Activated CD4-positive, alpha-beta T cell treated with anti-CD3 and anti-CD28 coated beads, Interleukin-2, amount 10 ng/mL, durations not matched to agents 24 days and 14 days (primary cell): ENCODE measurements around the gene PXN. TPM values are rescaled to one million over a fixed set of nuclear protein-coding genes. Genes with fewer than 3 reads are reported as not detected.

Experiments
- DNase-seq: peaks from one replicate; pipeline ENCODE4 v3.0.0; 2022
- H3K27ac Mint-ChIP-seq: one replicate; pipeline ENCODE4 v1.8.0; 2022; ENCODE audit warnings: mild to moderate bottlenecking, mixed read lengths
- H3K27me3 Mint-ChIP-seq: one replicate; pipeline ENCODE4 v1.8.0; 2022; ENCODE audit warnings: mixed read lengths
- H3K36me3 Mint-ChIP-seq: one replicate; pipeline ENCODE4 v1.8.0; 2022; ENCODE audit warnings: low read depth, mild to moderate bottlenecking, mixed read lengths
- H3K4me1 Mint-ChIP-seq: one replicate; pipeline ENCODE4 v1.8.0; 2021; ENCODE audit warnings: mixed read lengths
- H3K4me3 Mint-ChIP-seq: one replicate; pipeline ENCODE4 v1.8.0; 2022; ENCODE audit warnings: mild to moderate bottlenecking, moderate library complexity, mixed read lengths
- H3K9me3 Mint-ChIP-seq: one replicate; pipeline ENCODE4 v1.8.0; 2021; ENCODE audit warnings: mixed read lengths
- intact Hi-C: fragments of 100-400 bp; cut with micrococcal nuclease; formaldehyde crosslinking; loops from one replicate; pipeline ENCODE4 v1.15.1; 2023
- total RNA-seq: library from RNA; stranded (reverse); gene quantifications from 2 replicates; pipeline ENCODE4 v1.2.3, GENCODE V29; 2022

The PXN gene
- total RNA-seq, 1 donor from 2014 or later = 48.4 TPM

DNA sequence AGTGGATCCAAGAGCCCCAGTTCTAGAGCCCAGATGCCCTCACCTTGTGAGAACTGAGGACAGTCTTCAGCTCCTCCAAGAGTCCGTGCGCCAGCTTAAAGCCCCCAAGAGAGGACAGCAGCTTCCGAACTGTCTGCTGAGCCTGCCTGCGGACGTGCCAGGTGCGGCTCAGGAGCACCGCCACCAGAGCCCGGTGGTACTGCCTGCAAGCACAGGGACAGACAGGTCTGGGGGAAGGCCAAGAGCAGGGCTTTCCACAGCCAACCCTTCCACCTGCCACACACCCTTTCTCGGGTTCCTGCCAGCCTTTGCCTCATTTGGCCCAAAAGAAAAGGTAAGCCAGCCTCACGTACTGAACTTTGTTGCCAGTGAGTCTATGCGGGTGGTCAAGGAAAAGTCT lies 101.2 kb downstream of the PXN start:
- Mint-ChIP-seq H3K36me3 (peaks cover 52% of the 10 kb centered on the region), H3K27ac (no peak overlapping the region), H3K9me3 (no peaks in the 10 kb centered on the region), H3K4me1 (no peaks in the 10 kb centered on the region), H3K4me3 (no peak overlapping the region), H3K27me3 (no peaks in the 10 kb centered on the region)
- no peak for DNase-seq
- intact Hi-C loops = no loop called here

DNA sequence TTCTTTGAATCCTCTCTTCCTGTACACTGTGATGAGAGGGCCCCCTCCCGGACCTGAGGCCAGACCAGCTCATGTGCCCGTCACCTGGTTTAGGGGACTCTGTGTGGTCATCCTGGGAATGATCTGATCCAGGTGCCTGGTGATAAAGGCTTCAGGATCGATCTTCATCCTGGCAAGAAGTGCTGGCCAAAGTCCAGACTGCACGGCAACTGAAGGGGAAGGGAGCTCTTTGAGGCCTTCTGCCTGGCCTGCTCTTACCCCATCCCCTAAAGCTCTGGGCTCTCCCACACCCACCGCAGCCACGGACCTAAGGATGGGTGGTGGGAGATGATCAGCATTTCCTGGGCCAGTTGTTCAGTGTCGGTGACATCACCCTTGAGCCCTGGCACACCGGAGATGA lies 102.8 kb downstream of the PXN start:
- Mint-ChIP-seq H3K4me3 (no peak overlapping the region), H3K4me1 (no peaks in the 10 kb centered on the region), H3K9me3 (no peaks in the 10 kb centered on the region), H3K36me3 (peaks cover 51% of the 10 kb centered on the region), H3K27me3 (no peaks in the 10 kb centered on the region), H3K27ac (no peak overlapping the region)
- no peak for DNase-seq
- intact Hi-C loops = no loop called here

DNA sequence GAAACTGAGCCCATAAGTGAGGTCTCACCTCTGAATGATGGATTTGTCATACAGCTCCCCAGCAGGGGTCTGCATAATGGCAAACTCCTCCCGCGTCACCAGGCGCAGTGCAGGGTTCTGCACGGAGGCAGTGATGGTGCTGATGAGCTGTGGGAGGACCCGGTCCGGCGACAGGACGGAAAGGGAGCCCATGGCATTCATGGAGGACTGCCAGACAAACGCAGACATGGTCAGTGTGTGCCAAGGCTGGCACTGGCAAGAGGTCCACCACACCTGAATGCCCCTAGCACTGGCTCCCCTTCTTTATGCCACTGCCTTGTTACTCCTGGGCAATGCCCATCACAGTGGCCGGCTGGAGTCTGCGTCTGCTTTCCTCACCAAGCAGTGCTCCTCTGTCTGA lies 103.7 kb downstream of the PXN start:
- no peaks in the 10 kb centered on the region for H3K4me1 Mint-ChIP-seq
- H3K27me3 Mint-ChIP-seq = no peaks in the 10 kb centered on the region
- intact Hi-C loops = no loop called here
- H3K36me3 Mint-ChIP-seq = peaks cover 58% of the 10 kb centered on the region
- H3K4me3 Mint-ChIP-seq = no peak overlapping the region
- no peak overlapping the region for H3K27ac Mint-ChIP-seq
- no peaks in the 10 kb centered on the region for H3K9me3 Mint-ChIP-seq
- DNase-seq = no peak

Other genes with a start within 250 kb of the PXN start
- gene RAB35, start 149.0 kb downstream of the PXN start, total RNA-seq = 82.0 and 83.3 TPM in 2 replicates
- 169 and 176 TPM in 2 replicates for gene GCN1, start 71.0 kb downstream of the PXN start, total RNA-seq
- 2,659 and 2,699 TPM in 2 replicates for gene RPLP0, start 64.6 kb downstream of the PXN start, total RNA-seq
- gene RNU4-2, start 26.2 kb upstream of the PXN start, total RNA-seq = 5,486 and 6,492 TPM in 2 replicates
- gene RNU4-1, start 27.5 kb upstream of the PXN start, total RNA-seq = 2,196 and 2,563 TPM in 2 replicates
- 1.1 and 2.5 TPM in 2 replicates for gene SIRT4, start 36.6 kb upstream of the PXN start, total RNA-seq
- gene PLA2G1B, start 62.0 kb upstream of the PXN start, total RNA-seq = not detected in 2 replicates
- 0.33 and 0.79 TPM in 2 replicates for gene MSI1, start 103.4 kb upstream of the PXN start, total RNA-seq
- 362 and 363 TPM in 2 replicates for gene COX6A1, start 172.4 kb upstream of the PXN start, total RNA-seq
- gene TRIAP1, start 180.7 kb upstream of the PXN start, total RNA-seq = 54.6 and 57.5 TPM in 2 replicates
- gene GATC, start 180.7 kb upstream of the PXN start, total RNA-seq = 34.1 and 41.0 TPM in 2 replicates
- 249 and 255 TPM in 2 replicates for gene SRSF9, start 204.0 kb upstream of the PXN start, total RNA-seq
- 330 and 351 TPM in 2 replicates for gene DYNLL1, start 230.4 kb upstream of the PXN start, total RNA-seq